AG08395 (cell line): ENCODE measurements around the gene RAI14.

Experiments
- DNase-seq: peaks from one replicate; pipeline ENCODE4 v3.0.0; 2012; ENCODE audit warnings: mixed read lengths, low spot score

Gene RAI14

GRCh38 chr5:34854459-34855174, 198.5 kb downstream of the RAI14 start:
- no peak for DNase-seq

- DNase-seq = no peak
Measured at GRCh38 chr5:34857161-34857560, 201.0 kb downstream of the RAI14 start.

GRCh38 chr5:34857894-34858293, 201.8 kb downstream of the RAI14 start:
- DNase-seq = no peak

GRCh38 chr5:34858790-34859189, 202.7 kb downstream of the RAI14 start:
- peak; percentile 21 for DNase-seq

GRCh38 chr5:34859253-34859652, 203.1 kb downstream of the RAI14 start:
- no peak for DNase-seq

GRCh38 chr5:34863946-34864345, 207.8 kb downstream of the RAI14 start:
- no peak for DNase-seq

- no peak for DNase-seq
Measured at GRCh38 chr5:34865091-34865490, 209.0 kb downstream of the RAI14 start.

- no peak for DNase-seq
Measured at GRCh38 chr5:34866989-34867471, 210.9 kb downstream of the RAI14 start.

- DNase-seq = no peak
Measured at GRCh38 chr5:34867660-34868059, 211.5 kb downstream of the RAI14 start.

- DNase-seq = no peak
Measured at GRCh38 chr5:34868791-34869190, 212.7 kb downstream of the RAI14 start.

- no peak for DNase-seq
Measured at GRCh38 chr5:34869256-34869655, 213.1 kb downstream of the RAI14 start.

- no peak for DNase-seq
Measured at GRCh38 chr5:34870382-34870781, 214.3 kb downstream of the RAI14 start.

- no peak for DNase-seq
Measured at GRCh38 chr5:34876275-34876674, 220.1 kb downstream of the RAI14 start.

GRCh38 chr5:34881246-34881645, 225.1 kb downstream of the RAI14 start:
- DNase-seq = no peak
